Measurements from ENCODE around the gene CHGA. TPM values are rescaled to one million over a fixed set of nuclear protein-coding genes. Genes with fewer than 3 reads are reported as not detected.

The CHGA gene
- total RNA-seq, 3 donors from 2014 or later = 0.98 to 1.3 TPM; not detected in 1

GRCh38 chr14:92926931-92927330 is 4.0 kb downstream of the CHGA start:
- H3K27ac ChIP-seq = no peak overlapping the region
- intact Hi-C loops (cut with DNase I; ENCODE audit: low total_unique reads) = no loop called here
- no peak overlapping the region for H3K4me3 ChIP-seq
- H3K36me3 ChIP-seq = no peaks in the 10 kb centered on the region
- peaks cover 4 to 27% of the 10 kb centered on the region in 2 donors for H3K27me3 ChIP-seq
- TF ChIP-seq CTCF (IDR thresholded peaks at IDR 0.05) (no peak), POLR2A (IDR thresholded peaks at IDR 0.05) (no peak), POLR2AphosphoS5 (IDR thresholded peaks at IDR 0.05) (no peak)
- no peaks in the 10 kb centered on the region for H3K4me1 ChIP-seq
- H3K9me3 ChIP-seq = no peaks in the 10 kb centered on the region
- DNase-seq (ENCODE audit: low spot score in 2 of 2) = no peak

- H3K4me1 ChIP-seq = no peaks in the 10 kb centered on the region
- no peak overlapping the region for H3K27ac ChIP-seq
- DNase-seq (ENCODE audit: low spot score in 2 of 2) = no peak
- H3K9me3 ChIP-seq = no peaks in the 10 kb centered on the region
- peaks cover 4 to 20% of the 10 kb centered on the region in 2 donors for H3K27me3 ChIP-seq
- no peak overlapping the region for H3K4me3 ChIP-seq
- TF ChIP-seq POLR2A (IDR thresholded peaks at IDR 0.05) (no peak), POLR2AphosphoS5 (IDR thresholded peaks at IDR 0.05) (no peak), CTCF (IDR thresholded peaks at IDR 0.05) (no peak)
- no peaks in the 10 kb centered on the region for H3K36me3 ChIP-seq
- intact Hi-C loops (cut with DNase I; ENCODE audit: low total_unique reads) = no loop called here
Measured at GRCh38 chr14:92927349-92928257, 4.7 kb downstream of the CHGA start.

GRCh38 chr14:92928258-92928629 is 5.3 kb downstream of the CHGA start:
- H3K4me1 ChIP-seq = no peaks in the 10 kb centered on the region
- H3K27me3 ChIP-seq = peaks cover 0 to 14% of the 10 kb centered on the region in 2 donors
- DNase-seq (ENCODE audit: low spot score in 2 of 2) = no peak
- H3K4me3 ChIP-seq = no peak overlapping the region
- H3K27ac ChIP-seq = no peak overlapping the region
- intact Hi-C loops (cut with DNase I; ENCODE audit: low total_unique reads) = no loop called here
- no peaks in the 10 kb centered on the region for H3K9me3 ChIP-seq
- no peaks in the 10 kb centered on the region for H3K36me3 ChIP-seq
- TF ChIP-seq POLR2A (IDR thresholded peaks at IDR 0.05) = no peak
- TF ChIP-seq POLR2AphosphoS5 (IDR thresholded peaks at IDR 0.05) = no peak
- no peak for TF ChIP-seq CTCF (IDR thresholded peaks at IDR 0.05)

- no peak for DNase-seq (ENCODE audit: low spot score in 2 of 2)
- TF ChIP-seq CTCF (IDR thresholded peaks at IDR 0.05) = no peak
- TF ChIP-seq POLR2AphosphoS5 (IDR thresholded peaks at IDR 0.05) = no peak
- no peak for TF ChIP-seq POLR2A (IDR thresholded peaks at IDR 0.05)
- H3K27ac ChIP-seq = no peak overlapping the region
- H3K4me3 ChIP-seq = no peak overlapping the region
- no peaks in the 10 kb centered on the region for H3K36me3 ChIP-seq
- intact Hi-C loops (cut with DNase I; ENCODE audit: low total_unique reads) = no loop called here
- no peaks in the 10 kb centered on the region for H3K4me1 ChIP-seq
- H3K27me3 ChIP-seq = peaks cover 0 to 6% of the 10 kb centered on the region in 2 donors
- H3K9me3 ChIP-seq = no peaks in the 10 kb centered on the region
Measured at GRCh38 chr14:92928961-92929688, 6.2 kb downstream of the CHGA start.

Measured in breast epithelium (tissue), 4 donors.